ENCODE results near the gene IGF1R.

IGF1R gene

GRCh38 chr15:98943601-98944151 lies 295.3 kb downstream of the IGF1R start:
- no peak overlapping the region for H3K4me3 ChIP-seq (ENCODE audit: low read length)
- no peaks in the 10 kb centered on the region for H3K36me3 ChIP-seq (ENCODE audit: control insufficient read depth, insufficient read depth, low read length)
- peaks cover 13% of the 10 kb centered on the region for H3K4me1 ChIP-seq (ENCODE audit: control insufficient read depth, insufficient read depth, low read length)

GRCh38 chr15:98946301-98947255 lies 298.2 kb downstream of the IGF1R start:
- no peak overlapping the region for H3K9ac ChIP-seq (ENCODE audit: low read length)
- H3K36me3 ChIP-seq (ENCODE audit: control insufficient read depth, insufficient read depth, low read length) = no peaks in the 10 kb centered on the region
- H3K4me3 ChIP-seq (ENCODE audit: low read length) = no peak overlapping the region
- no peaks in the 10 kb centered on the region for H3K9me3 ChIP-seq (ENCODE audit: control insufficient read depth, low read length)
- H3K27me3 ChIP-seq (ENCODE audit: control insufficient read depth, insufficient read depth, low read length) = no peaks in the 10 kb centered on the region
- peaks cover 6% of the 10 kb centered on the region for H3K4me1 ChIP-seq (ENCODE audit: control insufficient read depth, insufficient read depth, low read length)

More at GRCh38 chr15:98943601-98944151, 295.3 kb downstream of the IGF1R start:
- H3K27me3 ChIP-seq (ENCODE audit: control insufficient read depth, insufficient read depth, low read length) = no peaks in the 10 kb centered on the region
- no peak overlapping the region for H3K9ac ChIP-seq (ENCODE audit: low read length)
- no peaks in the 10 kb centered on the region for H3K9me3 ChIP-seq (ENCODE audit: control insufficient read depth, low read length)

- peaks cover 12% of the 10 kb centered on the region for H3K4me1 ChIP-seq (ENCODE audit: control insufficient read depth, insufficient read depth, low read length)
- no peaks in the 10 kb centered on the region for H3K9me3 ChIP-seq (ENCODE audit: control insufficient read depth, low read length)
- no peaks in the 10 kb centered on the region for H3K36me3 ChIP-seq (ENCODE audit: control insufficient read depth, insufficient read depth, low read length)
- H3K4me3 ChIP-seq (ENCODE audit: low read length) = no peak overlapping the region
- H3K9ac ChIP-seq (ENCODE audit: low read length) = no peak overlapping the region
- no peaks in the 10 kb centered on the region for H3K27me3 ChIP-seq (ENCODE audit: control insufficient read depth, insufficient read depth, low read length)
These were observed 300.1 kb downstream of the IGF1R start for GRCh38 chr15:98948456-98948855.

GRCh38 chr15:98948941-98949340 lies 300.6 kb downstream of the IGF1R start:
- H3K4me3 ChIP-seq (ENCODE audit: low read length) = no peak overlapping the region
- no peaks in the 10 kb centered on the region for H3K9me3 ChIP-seq (ENCODE audit: control insufficient read depth, low read length)
- H3K27me3 ChIP-seq (ENCODE audit: control insufficient read depth, insufficient read depth, low read length) = no peaks in the 10 kb centered on the region
- H3K4me1 ChIP-seq (ENCODE audit: control insufficient read depth, insufficient read depth, low read length) = peaks cover 12% of the 10 kb centered on the region
- H3K36me3 ChIP-seq (ENCODE audit: control insufficient read depth, insufficient read depth, low read length) = no peaks in the 10 kb centered on the region
- H3K9ac ChIP-seq (ENCODE audit: low read length) = no peak overlapping the region

- Histone ChIP-seq H3K36me3 (ENCODE audit: control insufficient read depth, insufficient read depth, low read length) (no peaks in the 10 kb centered on the region), H3K4me3 (ENCODE audit: low read length) (no peak overlapping the region), H3K4me1 (ENCODE audit: control insufficient read depth, insufficient read depth, low read length) (peaks cover 12% of the 10 kb centered on the region), H3K27me3 (ENCODE audit: control insufficient read depth, insufficient read depth, low read length) (no peaks in the 10 kb centered on the region), H3K9ac (ENCODE audit: low read length) (no peak overlapping the region), H3K9me3 (ENCODE audit: control insufficient read depth, low read length) (no peaks in the 10 kb centered on the region)
These were observed 301.3 kb downstream of the IGF1R start for GRCh38 chr15:98949624-98950023.

- Histone ChIP-seq H3K4me1 (ENCODE audit: control insufficient read depth, insufficient read depth, low read length) (peaks cover 12% of the 10 kb centered on the region), H3K36me3 (ENCODE audit: control insufficient read depth, insufficient read depth, low read length) (no peaks in the 10 kb centered on the region)
These were observed 301.9 kb downstream of the IGF1R start for GRCh38 chr15:98950248-98950647.

GRCh38 chr15:98951004-98951403 lies 302.7 kb downstream of the IGF1R start:
- Histone ChIP-seq H3K27me3 (ENCODE audit: control insufficient read depth, insufficient read depth, low read length) (no peaks in the 10 kb centered on the region), H3K9me3 (ENCODE audit: control insufficient read depth, low read length) (no peaks in the 10 kb centered on the region), H3K4me1 (ENCODE audit: control insufficient read depth, insufficient read depth, low read length) (peaks cover 12% of the 10 kb centered on the region), H3K36me3 (ENCODE audit: control insufficient read depth, insufficient read depth, low read length) (no peaks in the 10 kb centered on the region), H3K4me3 (ENCODE audit: low read length) (no peak overlapping the region), H3K9ac (ENCODE audit: low read length) (no peak overlapping the region)

More at GRCh38 chr15:98950248-98950647, 301.9 kb downstream of the IGF1R start:
- Histone ChIP-seq H3K9ac (ENCODE audit: low read length) (no peak overlapping the region), H3K9me3 (ENCODE audit: control insufficient read depth, low read length) (no peaks in the 10 kb centered on the region), H3K4me3 (ENCODE audit: low read length) (no peak overlapping the region), H3K27me3 (ENCODE audit: control insufficient read depth, insufficient read depth, low read length) (no peaks in the 10 kb centered on the region)

GRCh38 chr15:98951493-98952320 lies 303.4 kb downstream of the IGF1R start:
- Histone ChIP-seq H3K4me1 (ENCODE audit: control insufficient read depth, insufficient read depth, low read length) (peaks cover 12% of the 10 kb centered on the region), H3K4me3 (ENCODE audit: low read length) (no peak overlapping the region), H3K36me3 (ENCODE audit: control insufficient read depth, insufficient read depth, low read length) (no peaks in the 10 kb centered on the region), H3K27me3 (ENCODE audit: control insufficient read depth, insufficient read depth, low read length) (no peaks in the 10 kb centered on the region), H3K9ac (ENCODE audit: low read length) (no peak overlapping the region), H3K9me3 (ENCODE audit: control insufficient read depth, low read length) (no peaks in the 10 kb centered on the region)

GRCh38 chr15:98952381-98952803 lies 304.1 kb downstream of the IGF1R start:
- H3K9me3 ChIP-seq (ENCODE audit: control insufficient read depth, low read length) = no peaks in the 10 kb centered on the region
- peaks cover 12% of the 10 kb centered on the region for H3K4me1 ChIP-seq (ENCODE audit: control insufficient read depth, insufficient read depth, low read length)
- no peak overlapping the region for H3K9ac ChIP-seq (ENCODE audit: low read length)
- no peaks in the 10 kb centered on the region for H3K36me3 ChIP-seq (ENCODE audit: control insufficient read depth, insufficient read depth, low read length)
- no peaks in the 10 kb centered on the region for H3K27me3 ChIP-seq (ENCODE audit: control insufficient read depth, insufficient read depth, low read length)
- no peak overlapping the region for H3K4me3 ChIP-seq (ENCODE audit: low read length)

- H3K4me3 ChIP-seq (ENCODE audit: low read length) = no peak overlapping the region
- H3K4me1 ChIP-seq (ENCODE audit: control insufficient read depth, insufficient read depth, low read length) = peaks cover 12% of the 10 kb centered on the region
- H3K27me3 ChIP-seq (ENCODE audit: control insufficient read depth, insufficient read depth, low read length) = no peaks in the 10 kb centered on the region
- no peaks in the 10 kb centered on the region for H3K36me3 ChIP-seq (ENCODE audit: control insufficient read depth, insufficient read depth, low read length)
- H3K9ac ChIP-seq (ENCODE audit: low read length) = no peak overlapping the region
- H3K9me3 ChIP-seq (ENCODE audit: control insufficient read depth, low read length) = no peaks in the 10 kb centered on the region
These were observed 304.9 kb downstream of the IGF1R start for GRCh38 chr15:98953000-98953787.

- Histone ChIP-seq H3K9me3 (ENCODE audit: control insufficient read depth, low read length) (no peaks in the 10 kb centered on the region), H3K4me1 (ENCODE audit: control insufficient read depth, insufficient read depth, low read length) (peaks cover 12% of the 10 kb centered on the region), H3K9ac (ENCODE audit: low read length) (no peak overlapping the region), H3K4me3 (ENCODE audit: low read length) (no peak overlapping the region), H3K36me3 (ENCODE audit: control insufficient read depth, insufficient read depth, low read length) (no peaks in the 10 kb centered on the region), H3K27me3 (ENCODE audit: control insufficient read depth, insufficient read depth, low read length) (no peaks in the 10 kb centered on the region)
These were observed 305.6 kb downstream of the IGF1R start for GRCh38 chr15:98953968-98954367.
